ENCODE measurements around the gene PCIF1. TPM values are rescaled to one million over a fixed set of nuclear protein-coding genes. Genes with fewer than 3 reads are reported as not detected.

PCIF1 gene
- total and polyA plus RNA-seq, 9 of the 15 experiments (the other 6 are each of a cell fraction or from before 2014, with no cell fraction given): 5.8 to 29.4 (median 11.3) TPM

GRCh38 chr20:45934586-45935415 is at the start of gene PCIF1 (continued):
- TF ChIP-seq TAF1 (IDR thresholded peaks at IDR 0.05; ENCODE audit: control insufficient read depth, extremely low read depth, insufficient read depth, low read length, severe bottlenecking) (peak; percentile 99), ZNF79 (CRISPR knock-in tag; IDR thresholded peaks at IDR 0.05; ENCODE audit: low read depth) (no peak), EWSR1 (IDR thresholded peaks at IDR 0.05; ENCODE audit: borderline replicate concordance, low read depth, partially characterized antibody) (no peak), MED1 (CRISPR knock-in tag; IDR thresholded peaks at IDR 0.05; ENCODE audit: borderline replicate concordance) (no peak), TOE1 (IDR thresholded peaks at IDR 0.05; ENCODE audit: borderline replicate concordance) (no peak; the same call in 1 of the 2 replicates), TOE1 (CRISPR knock-in tag; IDR thresholded peaks at IDR 0.05; ENCODE audit: borderline replicate concordance, low read depth) (no peak), FOXK2 (conservative IDR thresholded peaks at IDR 0.05 in 1 of 2, IDR thresholded peaks at IDR 0.05 in 1 of 2; ENCODE audit: low read depth in 2 of 2) (peak in 1 of 2 experiments; percentile 88; a peak in 3 of 4 replicates), ZNF431 (CRISPR knock-in tag; IDR thresholded peaks at IDR 0.05) (peak; percentile 37; the same call in 1 of the 2 replicates), RFX7 (CRISPR knock-in tag; IDR thresholded peaks at IDR 0.05) (no peak), TGIF2 (CRISPR knock-in tag; IDR thresholded peaks at IDR 0.05) (0 out of 2 replicates have a peak, but pooled peaks have one; percentile 73), KDM5B (IDR thresholded peaks at IDR 0.05; ENCODE audit: insufficient replicate concordance, low read depth, low read length) (peak; percentile 50), CHCHD3 (CRISPR knock-in tag; IDR thresholded peaks at IDR 0.05) (peak; percentile 12; the same call in 1 of the 2 replicates), GTF2E2 (tag; IDR thresholded peaks at IDR 0.05) (peak; percentile 93), GABPB2 (CRISPR knock-in tag; conservative IDR thresholded peaks at IDR 0.05) (no peak), ATF3 (IDR thresholded peaks at IDR 0.05) (no peak), ATF3 (CRISPR knock-in tag; conservative IDR thresholded peaks at IDR 0.05) (no peak), YY1 (IDR thresholded peaks at IDR 0.05; ENCODE audit: borderline replicate concordance in 1 of 3, control insufficient read depth in 1 of 3, extremely low read depth in 1 of 3, insufficient read depth in 3 of 3, insufficient read length in 1 of 3, insufficient replicate concordance in 2 of 3, low read depth in 1 of 3, low read length in 2 of 3) (peak; percentile 99 to 100 (median 99)), MBD2 (IDR thresholded peaks at IDR 0.05; ENCODE audit: borderline replicate concordance, low read depth) (peak; percentile 81), ZFP36 (IDR thresholded peaks at IDR 0.05; ENCODE audit: low read depth, low read length, partially characterized antibody) (no peak), HNRNPLL (IDR thresholded peaks at IDR 0.05; ENCODE audit: low read depth, low read length, poor library complexity, severe bottlenecking) (peak; percentile 98), BDP1 (IDR thresholded peaks at IDR 0.05; ENCODE audit: insufficient read depth, insufficient read length) (no peak), ZNF699 (CRISPR knock-in tag; IDR thresholded peaks at IDR 0.05; ENCODE audit: insufficient replicate concordance) (no peak)
- TF ChIP-seq, protein P1, sequence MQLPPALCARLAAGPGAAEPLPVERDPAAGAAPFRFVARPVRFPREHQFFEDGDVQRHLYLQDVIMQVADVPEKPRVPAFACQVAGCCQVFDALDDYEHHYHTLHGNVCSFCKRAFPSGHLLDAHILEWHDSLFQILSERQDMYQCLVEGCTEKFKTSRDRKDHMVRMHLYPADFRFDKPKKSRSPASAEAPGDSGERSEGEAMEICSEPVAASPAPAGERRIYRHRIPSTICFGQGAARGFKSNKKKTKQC (CRISPR knock-in tag; IDR thresholded peaks at IDR 0.05): peak; percentile 78

All from K562 (cell line).